OCI-LY1 (cell line): ENCODE measurements around the gene HTRA3.

Experiments used
- H2AFZ ChIP-seq: fragments of 200-600 bp; sonication (generic), shearing (Covaris generic); 2 replicates; pipeline ENCODE4 v1.6.0; 2014; ENCODE audit warnings: antibody characterized with exemption, mild to moderate bottlenecking, low read length
- H3F3A ChIP-seq: fragments of 200-600 bp; sonication (generic), shearing (Covaris generic); 2 replicates; pipeline ENCODE4 v1.6.0; 2014; ENCODE audit warnings: mild to moderate bottlenecking, antibody characterized with exemption, low read length, moderate library complexity; ENCODE audit not compliant: insufficient read depth
- H3K27ac ChIP-seq: fragments of 200-600 bp; sonication (generic); 2 replicates; pipeline ENCODE4 v1.5.1; 2014; ENCODE audit warnings: low read length, mixed run types, mild to moderate bottlenecking, low read depth; ENCODE audit not compliant: poor library complexity, severe bottlenecking
- H3K27me3 ChIP-seq: fragments of 200-600 bp; sonication (generic); 2 replicates; pipeline ENCODE4 v1.6.0; 2014; ENCODE audit warnings: antibody characterized with exemption, mild to moderate bottlenecking, low read length, moderate library complexity; ENCODE audit not compliant: insufficient read depth
- H3K36me3 ChIP-seq: fragments of 200-600 bp; sonication (generic); 2 replicates; pipeline ENCODE4 v1.6.1; 2014; ENCODE audit warnings: mild to moderate bottlenecking, antibody characterized with exemption, low read length, moderate library complexity, mixed read lengths; ENCODE audit not compliant: insufficient read depth
- H3K4me1 ChIP-seq: fragments of 200-600 bp; sonication (generic); 2 replicates; pipeline ENCODE4 v1.5.1; 2014; ENCODE audit warnings: mild to moderate bottlenecking, low read length, moderate library complexity; ENCODE audit not compliant: insufficient read depth, severe bottlenecking
- H3K4me2 ChIP-seq: fragments of 200-600 bp; sonication (generic), shearing (Covaris generic); 2 replicates; pipeline ENCODE4 v1.6.1; 2014; ENCODE audit warnings: low read length
- H3K4me3 ChIP-seq: fragments of 200-600 bp; sonication (generic); 2 replicates; pipeline ENCODE4 v1.5.1; 2014; ENCODE audit warnings: low read length, low read depth, mild to moderate bottlenecking, mixed read lengths; ENCODE audit not compliant: poor library complexity, severe bottlenecking
- H3K79me2 ChIP-seq: fragments of 200-600 bp; shearing (Covaris generic); 2 replicates; pipeline ENCODE4 v1.6.1; 2016; ENCODE audit warnings: mixed run types, low read length, mixed read lengths; ENCODE audit not compliant: insufficient read depth
- H3K9ac ChIP-seq: fragments of 200-600 bp; sonication (generic), shearing (Covaris generic); 2 replicates; pipeline ENCODE4 v1.6.1; 2014; ENCODE audit warnings: mild to moderate bottlenecking, low read length, mixed read lengths
- H3K9me2 ChIP-seq: fragments of 200-600 bp; sonication (generic), shearing (Covaris generic); 2 replicates; pipeline ENCODE4 v1.6.1; 2014; ENCODE audit warnings: low read depth, mild to moderate bottlenecking, low read length, mixed read lengths
- H3K9me3 ChIP-seq: fragments of 200-600 bp; shearing (Covaris generic); 2 replicates; pipeline ENCODE4 v1.6.1; 2014; ENCODE audit warnings: low read length, mixed read lengths
- H4K20me1 ChIP-seq: fragments of 200-600 bp; sonication (generic), shearing (Covaris generic); 2 replicates; pipeline ENCODE4 v1.6.0; 2016; ENCODE audit warnings: mild to moderate bottlenecking, low read length; ENCODE audit not compliant: insufficient read depth
- CTCF ChIP-seq: fragments of 200-600 bp; sonication (generic), shearing (Covaris generic); IDR thresholded peaks from 2 replicates; pipeline ENCODE4 v1.5.1; 2017; ENCODE audit warnings: mild to moderate bottlenecking, antibody characterized with exemption, low read length, moderate library complexity, mixed read lengths
- EZH2 ChIP-seq: fragments of 200-600 bp; sonication (generic), shearing (Covaris generic); IDR thresholded peaks from 2 replicates; pipeline ENCODE4 v1.8.0; 2017; ENCODE audit warnings: borderline replicate concordance, mixed run types, mild to moderate bottlenecking, antibody characterized with exemption, low read length, moderate library complexity, mixed read lengths

Gene HTRA3

DNA sequence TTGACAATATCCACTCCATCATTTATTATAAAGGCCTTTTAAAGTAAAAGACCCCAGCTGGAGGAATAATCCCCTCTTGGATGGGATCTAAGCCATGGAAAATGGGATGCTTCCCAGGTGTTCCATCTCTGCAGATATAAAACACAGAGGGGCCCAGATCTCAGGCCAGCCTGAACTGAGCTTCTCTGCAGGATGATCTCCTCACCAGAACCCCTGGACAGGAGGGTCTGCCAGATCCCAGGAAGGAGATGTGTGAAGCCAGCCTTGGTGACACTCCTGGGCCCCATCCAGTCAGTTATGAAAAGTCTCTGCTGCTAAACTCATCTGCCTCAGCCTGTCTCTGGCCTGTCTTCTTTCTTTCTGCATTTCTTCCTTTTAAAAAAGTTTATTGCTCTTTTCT lies 56.7 kb downstream of the HTRA3 start:
- Histone ChIP-seq H3K4me3 (no peak overlapping the region), H2AFZ (no peak overlapping the region), H4K20me1 (no peaks in the 10 kb centered on the region), H3K4me1 (peaks cover 4% of the 10 kb centered on the region), H3K9me2 (no peaks in the 10 kb centered on the region), H3K9me3 (no peaks in the 10 kb centered on the region), H3K27me3 (no peaks in the 10 kb centered on the region), H3K27ac (no peak overlapping the region), H3F3A (no peaks in the 10 kb centered on the region), H3K9ac (no peak overlapping the region), H3K4me2 (no peak overlapping the region), H3K79me2 (no peaks in the 10 kb centered on the region), H3K36me3 (no peaks in the 10 kb centered on the region)
- no peak for TF ChIP-seq EZH2

- Histone ChIP-seq H3K27me3 (no peaks in the 10 kb centered on the region), H3F3A (no peaks in the 10 kb centered on the region), H3K4me2 (no peak overlapping the region)
These were observed 58.9 kb downstream of the HTRA3 start for GRCh38 chr4:8328456-8328855.

DNA sequence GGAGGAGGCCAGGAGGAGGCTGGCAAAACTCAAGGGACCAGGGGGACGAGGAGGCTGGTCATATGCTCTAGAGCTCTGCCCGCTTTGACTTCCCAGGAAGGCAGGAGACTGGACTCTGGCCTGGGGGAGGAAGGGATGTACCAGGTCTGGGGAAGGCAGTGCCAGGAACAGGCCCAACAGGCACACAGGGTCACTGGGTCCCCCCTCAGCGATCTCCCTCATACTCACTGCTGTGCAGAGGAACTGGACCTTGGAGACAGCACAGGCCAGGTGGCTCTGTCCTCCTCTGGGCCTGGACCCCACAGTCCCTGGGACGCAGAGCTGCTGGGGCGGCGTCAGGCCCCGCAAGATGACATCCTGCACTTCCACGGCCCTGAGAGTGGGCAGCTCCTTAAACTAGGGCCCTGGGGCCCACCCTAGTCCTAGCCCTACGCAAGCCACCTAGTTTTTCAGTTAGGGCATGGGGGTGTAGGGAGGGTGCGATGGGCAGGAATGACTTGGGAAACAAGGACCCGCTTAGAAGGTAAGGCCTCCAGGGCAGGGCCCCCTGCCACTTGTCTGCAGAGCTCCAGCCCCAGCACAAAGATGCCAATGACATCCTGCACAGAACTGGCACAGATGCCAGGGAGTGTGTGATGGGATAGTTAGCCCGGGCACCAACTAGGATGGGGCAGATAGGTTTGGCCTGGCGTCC lies 59.5 kb downstream of the HTRA3 start:
- no peaks in the 10 kb centered on the region for H3K27me3 ChIP-seq
- TF ChIP-seq EZH2 = no peak
- TF ChIP-seq CTCF = no peak
- H3K9me3 ChIP-seq = no peaks in the 10 kb centered on the region
- H4K20me1 ChIP-seq = no peaks in the 10 kb centered on the region
- H3K9ac ChIP-seq = no peak overlapping the region
- H3K9me2 ChIP-seq = no peaks in the 10 kb centered on the region
- no peak overlapping the region for H2AFZ ChIP-seq
- H3K27ac ChIP-seq = no peak overlapping the region
- H3K36me3 ChIP-seq = no peaks in the 10 kb centered on the region
- no peaks in the 10 kb centered on the region for H3K79me2 ChIP-seq
- peaks cover 5% of the 10 kb centered on the region for H3K4me1 ChIP-seq
- H3K4me3 ChIP-seq = no peak overlapping the region
- no peaks in the 10 kb centered on the region for H3F3A ChIP-seq
- no peak overlapping the region for H3K4me2 ChIP-seq

More at GRCh38 chr4:8328456-8328855, 58.9 kb downstream of the HTRA3 start:
- Histone ChIP-seq H4K20me1 (no peaks in the 10 kb centered on the region), H3K9me3 (no peaks in the 10 kb centered on the region), H3K9ac (no peak overlapping the region), H3K36me3 (no peaks in the 10 kb centered on the region), H3K27ac (no peak overlapping the region), H3K4me1 (peaks cover 5% of the 10 kb centered on the region), H3K9me2 (no peaks in the 10 kb centered on the region), H2AFZ (no peak overlapping the region), H3K4me3 (no peak overlapping the region), H3K79me2 (no peaks in the 10 kb centered on the region)
- TF ChIP-seq EZH2 = no peak
- TF ChIP-seq CTCF = no peak

- no peaks in the 10 kb centered on the region for H3K79me2 ChIP-seq
- no peak overlapping the region for H3K4me2 ChIP-seq
These were observed 60.0 kb downstream of the HTRA3 start for GRCh38 chr4:8329560-8329858.

More at GRCh38 chr4:8329560-8329858, 60.0 kb downstream of the HTRA3 start:
- peaks cover 5% of the 10 kb centered on the region for H3K4me1 ChIP-seq
- no peaks in the 10 kb centered on the region for H3K9me2 ChIP-seq
- no peak overlapping the region for H3K4me3 ChIP-seq
- no peak overlapping the region for H3K9ac ChIP-seq
- H3K27me3 ChIP-seq = no peaks in the 10 kb centered on the region
- no peaks in the 10 kb centered on the region for H4K20me1 ChIP-seq
- H2AFZ ChIP-seq = no peak overlapping the region
- H3F3A ChIP-seq = no peaks in the 10 kb centered on the region
- TF ChIP-seq CTCF = no peak
- TF ChIP-seq EZH2 = no peak
- H3K9me3 ChIP-seq = no peaks in the 10 kb centered on the region
- H3K27ac ChIP-seq = no peak overlapping the region
- no peaks in the 10 kb centered on the region for H3K36me3 ChIP-seq
